ENCODE measurements around the gene CD70. TPM values are rescaled to one million over a fixed set of nuclear protein-coding genes. Genes with fewer than 3 reads are reported as not detected.
"Not testable (repeated sequence)": the region's sequence is repeated elsewhere in the genome, so short reads cannot be mapped to it uniquely, and the experiment has no call there.

Gene CD70
- total and polyA plus RNA-seq, 12 donors = 0.49 TPM; not detected in 11

- no peak for ATAC-seq
- peaks cover 0 to 14% (median 0%) of the 10 kb centered on the region in 11 donors for H3K9me3 ChIP-seq
Observed at GRCh38 chr19:6571167-6571566, 19.8 kb downstream of the CD70 start.

GRCh38 chr19:6570764-6571163 lies 20.2 kb downstream of the CD70 start:
- no peak overlapping the region for H3K27ac ChIP-seq
- H3K36me3 ChIP-seq = no peaks in the 10 kb centered on the region
- H3K9me3 ChIP-seq = peaks cover 0 to 14% (median 0%) of the 10 kb centered on the region in 11 donors
- peaks cover 0 to 41% (median 15%) of the 10 kb centered on the region in 7 donors for H3K27me3 ChIP-seq
- ATAC-seq (no peak), DNase-seq (no peak)
- no peaks in the 10 kb centered on the region for H3K4me1 ChIP-seq
- H3K4me3 ChIP-seq = no peak overlapping the region
- intact Hi-C loops (cut with DNase I) = no loop called here
- 61 to 80% methylated on average over 3 of the region's 3 CpGs for WGBS, 2 donors
- TF ChIP-seq, protein P1, sequence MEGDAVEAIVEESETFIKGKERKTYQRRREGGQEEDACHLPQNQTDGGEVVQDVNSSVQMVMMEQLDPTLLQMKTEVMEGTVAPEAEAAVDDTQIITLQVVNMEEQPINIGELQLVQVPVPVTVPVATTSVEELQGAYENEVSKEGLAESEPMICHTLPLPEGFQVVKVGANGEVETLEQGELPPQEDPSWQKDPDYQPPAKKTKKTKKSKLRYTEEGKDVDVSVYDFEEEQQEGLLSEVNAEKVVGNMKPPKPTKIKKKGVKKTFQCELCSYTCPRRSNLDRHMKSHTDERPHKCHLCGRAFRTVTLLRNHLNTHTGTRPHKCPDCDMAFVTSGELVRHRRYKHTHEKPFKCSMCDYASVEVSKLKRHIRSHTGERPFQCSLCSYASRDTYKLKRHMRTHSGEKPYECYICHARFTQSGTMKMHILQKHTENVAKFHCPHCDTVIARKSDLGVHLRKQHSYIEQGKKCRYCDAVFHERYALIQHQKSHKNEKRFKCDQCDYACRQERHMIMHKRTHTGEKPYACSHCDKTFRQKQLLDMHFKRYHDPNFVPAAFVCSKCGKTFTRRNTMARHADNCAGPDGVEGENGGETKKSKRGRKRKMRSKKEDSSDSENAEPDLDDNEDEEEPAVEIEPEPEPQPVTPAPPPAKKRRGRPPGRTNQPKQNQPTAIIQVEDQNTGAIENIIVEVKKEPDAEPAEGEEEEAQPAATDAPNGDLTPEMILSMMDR (IDR thresholded peaks at IDR 0.05) = no peak

More at GRCh38 chr19:6571167-6571566, 19.8 kb downstream of the CD70 start:
- no peaks in the 10 kb centered on the region for H3K36me3 ChIP-seq
- intact Hi-C loops (cut with DNase I) = no loop called here
- TF ChIP-seq, protein P1 (IDR thresholded peaks at IDR 0.05) = no peak
- H3K4me1 ChIP-seq = peaks cover 0 to 4% (median 0%) of the 10 kb centered on the region in 9 donors
- no peak overlapping the region for H3K4me3 ChIP-seq
- DNase-seq = no peak
- H3K27ac ChIP-seq = no peak overlapping the region
- peaks cover 0 to 41% (median 15%) of the 10 kb centered on the region in 7 donors for H3K27me3 ChIP-seq

GRCh38 chr19:6568816-6569215 lies 22.1 kb downstream of the CD70 start:
- Histone ChIP-seq H3K4me1 (no peaks in the 10 kb centered on the region), H3K4me3 (no peak overlapping the region), H3K27ac (no peak overlapping the region), H3K36me3 (no peaks in the 10 kb centered on the region), H3K27me3 (peaks cover 0 to 38% (median 15%) of the 10 kb centered on the region in 7 donors), H3K9me3 (peaks cover 0 to 25% (median 8%) of the 10 kb centered on the region in 11 donors)
- WGBS, 2 donors = 51 to 60% methylated on average over 3 of the region's 3 CpGs
- TF ChIP-seq, protein P1 (IDR thresholded peaks at IDR 0.05) = no peak
- DNase-seq (no peak), ATAC-seq (no peak)
- intact Hi-C loops (cut with DNase I) = no loop called here

DNA sequence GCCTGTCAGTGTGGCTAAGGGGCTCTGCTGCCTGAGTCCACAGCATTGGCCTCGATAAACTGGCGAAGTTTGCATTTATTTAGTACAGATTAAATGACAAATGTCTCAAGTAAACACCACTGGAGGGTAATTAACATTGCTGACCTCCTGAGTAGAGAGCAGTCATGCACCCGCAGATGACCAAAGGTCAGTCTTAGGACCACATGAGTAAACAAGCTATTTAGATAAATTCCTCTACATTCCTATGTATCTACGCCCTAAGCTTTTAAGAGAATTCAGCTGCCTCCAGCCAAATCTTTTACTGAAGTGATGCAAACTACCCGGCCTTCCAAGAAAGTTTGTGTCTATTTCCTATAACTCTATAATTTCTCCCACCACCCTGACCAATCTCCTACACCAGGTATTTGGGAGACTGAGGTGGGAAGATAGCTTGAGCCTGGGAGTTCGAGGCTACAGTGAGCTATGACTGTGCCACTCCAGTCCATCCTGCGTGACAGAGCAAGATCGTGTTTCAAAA lies 22.9 kb downstream of the CD70 start:
- Histone ChIP-seq H3K27me3 (peaks cover 0 to 31% (median 12%) of the 10 kb centered on the region in 7 donors), H3K36me3 (no peaks in the 10 kb centered on the region), H3K9me3 (peaks cover 0 to 32% (median 9%) of the 10 kb centered on the region in 11 donors), H3K4me3 (no peak overlapping the region), H3K4me1 (no peaks in the 10 kb centered on the region), H3K27ac (no peak overlapping the region)
- DNase-seq (no peak), ATAC-seq (no peak)
- intact Hi-C loops (cut with DNase I) = no loop called here
- TF ChIP-seq, protein P1 (IDR thresholded peaks at IDR 0.05) = no peak
- 73 to 75% methylated on average over 8 of the region's 8 CpGs for WGBS, 2 donors

GRCh38 chr19:6566727-6567126 lies 24.2 kb downstream of the CD70 start:
- 56 to 66% methylated on average over 3 of the region's 3 CpGs for WGBS, 2 donors
- intact Hi-C loops (cut with DNase I) = not testable (repeated sequence)

More at GRCh38 chr19:6566727-6567126, 24.2 kb downstream of the CD70 start:
- not testable (repeated sequence) for ATAC-seq, H3K36me3 ChIP-seq, H3K4me3 ChIP-seq, H3K27ac ChIP-seq, H3K4me1 ChIP-seq, DNase-seq
- Histone ChIP-seq H3K9me3 (peaks cover 0 to 32% (median 9%) of the 10 kb centered on the region in 11 donors), H3K27me3 (peaks cover 0 to 22% (median 15%) of the 10 kb centered on the region in 7 donors)

Measured in heart right ventricle (tissue), 16 donors.